Inferior parietal cortex (tissue), 1 donor: ENCODE data around the gene TRIM24.
"Not testable (repeated sequence)": the region's sequence is repeated elsewhere in the genome, so short reads cannot be mapped to it uniquely, and the experiment has no call there.

Experiments used
- DNase-seq: peaks from one replicate; pipeline ENCODE4 v3.0.0-alpha.2; 2016; ENCODE audit errors: extremely low spot score

The TRIM24 gene

DNA sequence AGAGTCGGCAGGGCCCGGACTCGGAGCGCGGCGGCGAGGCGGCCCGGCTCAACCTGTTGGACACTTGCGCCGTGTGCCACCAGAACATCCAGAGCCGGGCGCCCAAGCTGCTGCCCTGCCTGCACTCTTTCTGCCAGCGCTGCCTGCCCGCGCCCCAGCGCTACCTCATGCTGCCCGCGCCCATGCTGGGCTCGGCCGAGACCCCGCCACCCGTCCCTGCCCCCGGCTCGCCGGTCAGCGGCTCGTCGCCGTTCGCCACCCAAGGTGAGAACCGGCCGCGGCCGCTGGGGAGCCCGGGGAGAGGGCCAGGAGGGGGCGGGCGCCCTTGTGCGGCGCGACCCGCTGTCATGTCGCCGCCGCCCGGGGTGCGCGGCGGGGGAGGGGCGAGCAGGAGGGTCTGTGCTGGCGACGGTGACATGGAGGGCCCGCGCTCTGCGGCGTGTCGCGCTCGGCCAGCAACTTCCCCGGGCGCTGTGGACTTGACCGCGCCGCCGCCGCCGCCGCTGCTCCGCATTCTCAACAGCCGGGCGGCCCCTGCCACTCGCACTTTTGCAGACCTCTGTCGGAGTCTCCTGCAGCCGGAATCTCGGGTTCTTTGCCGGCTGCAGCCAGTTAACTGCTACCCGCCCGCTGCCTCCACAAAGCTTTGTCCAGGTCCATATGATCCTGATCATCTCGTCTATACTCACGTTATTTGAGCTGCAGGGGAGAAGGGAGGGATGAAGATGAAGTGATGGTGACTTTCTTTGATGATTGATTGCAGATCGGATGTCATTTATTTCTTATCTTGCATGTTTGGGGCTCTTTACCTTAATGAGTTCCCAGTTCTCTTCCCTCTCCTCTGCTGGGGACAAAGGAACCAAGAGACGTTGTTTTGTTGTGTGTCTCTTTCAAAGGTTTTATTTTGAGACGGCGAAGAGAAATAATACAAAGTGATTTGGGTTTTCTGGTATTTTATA lies 869 bp downstream of the TRIM24 start:
- DNase-seq: peak; percentile 39

DNA sequence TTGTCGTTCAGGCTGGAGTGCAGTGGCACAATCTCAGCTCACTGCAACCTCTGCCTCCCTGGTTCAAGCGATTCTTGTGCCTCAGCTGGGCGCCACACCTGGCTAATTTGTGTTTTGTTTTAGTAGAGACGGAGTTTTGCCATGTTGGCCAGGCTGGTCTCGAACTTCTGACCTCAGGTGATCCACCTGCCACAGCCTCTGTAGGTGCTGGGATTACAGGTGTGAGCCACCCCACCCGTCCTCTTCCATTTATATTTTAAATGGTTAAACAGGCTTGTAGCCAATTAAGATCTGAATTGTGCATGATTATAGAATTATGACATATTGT lies 3.2 kb downstream of the TRIM24 start:
- not testable (repeated sequence) for DNase-seq

DNA sequence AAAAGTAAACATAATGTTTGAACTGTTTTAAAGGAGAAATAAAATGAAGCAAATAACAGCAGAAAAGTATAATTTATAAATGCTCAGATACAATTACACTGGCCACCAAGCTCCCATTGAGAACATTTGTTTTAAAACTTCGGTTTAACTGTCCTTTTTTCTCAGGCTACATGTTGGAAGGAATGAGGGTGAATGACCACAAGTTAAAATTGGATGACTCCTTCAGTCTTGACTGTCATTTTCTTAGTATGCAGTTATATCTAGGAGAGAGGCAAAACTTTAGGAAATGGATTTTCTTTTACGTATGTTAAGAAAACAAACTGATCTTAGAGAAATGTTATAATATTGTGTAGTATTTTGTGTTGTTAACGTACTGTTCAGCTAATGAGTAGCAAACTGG lies 5.0 kb downstream of the TRIM24 start:
- DNase-seq: no peak

DNA sequence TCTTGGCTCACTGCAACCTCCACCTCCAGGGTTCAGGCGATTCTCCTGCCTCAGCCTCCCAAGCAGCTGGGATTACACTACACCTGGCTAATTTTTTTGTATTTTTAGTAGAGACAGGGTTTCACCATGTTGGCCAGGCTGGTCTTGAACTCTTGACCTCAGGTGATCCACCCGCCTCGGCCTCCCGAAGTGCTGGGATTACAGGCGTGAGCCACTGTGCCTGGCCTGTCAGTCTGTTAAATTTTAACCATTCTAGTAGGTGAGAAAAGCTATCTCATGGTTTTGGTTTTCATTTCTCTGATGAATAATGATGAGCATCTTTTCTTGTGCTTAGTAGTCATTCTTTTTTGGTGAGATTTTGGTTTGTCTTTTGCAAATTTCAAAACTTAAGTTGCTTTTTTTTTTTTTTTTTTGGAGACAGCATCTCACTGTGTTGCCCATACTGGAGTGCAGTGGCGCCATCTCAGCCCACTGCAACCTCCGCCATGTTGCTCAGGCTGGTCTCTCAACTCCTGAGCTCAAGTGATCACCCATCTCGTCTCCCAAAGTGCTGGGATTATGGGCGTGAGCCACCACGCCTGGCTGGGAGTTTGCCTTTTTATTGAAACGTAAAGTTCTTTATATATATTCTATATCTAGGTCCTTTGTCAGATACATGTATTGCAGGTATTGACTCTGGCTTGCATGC lies 6.2 kb downstream of the TRIM24 start:
- not testable (repeated sequence) for DNase-seq

DNA sequence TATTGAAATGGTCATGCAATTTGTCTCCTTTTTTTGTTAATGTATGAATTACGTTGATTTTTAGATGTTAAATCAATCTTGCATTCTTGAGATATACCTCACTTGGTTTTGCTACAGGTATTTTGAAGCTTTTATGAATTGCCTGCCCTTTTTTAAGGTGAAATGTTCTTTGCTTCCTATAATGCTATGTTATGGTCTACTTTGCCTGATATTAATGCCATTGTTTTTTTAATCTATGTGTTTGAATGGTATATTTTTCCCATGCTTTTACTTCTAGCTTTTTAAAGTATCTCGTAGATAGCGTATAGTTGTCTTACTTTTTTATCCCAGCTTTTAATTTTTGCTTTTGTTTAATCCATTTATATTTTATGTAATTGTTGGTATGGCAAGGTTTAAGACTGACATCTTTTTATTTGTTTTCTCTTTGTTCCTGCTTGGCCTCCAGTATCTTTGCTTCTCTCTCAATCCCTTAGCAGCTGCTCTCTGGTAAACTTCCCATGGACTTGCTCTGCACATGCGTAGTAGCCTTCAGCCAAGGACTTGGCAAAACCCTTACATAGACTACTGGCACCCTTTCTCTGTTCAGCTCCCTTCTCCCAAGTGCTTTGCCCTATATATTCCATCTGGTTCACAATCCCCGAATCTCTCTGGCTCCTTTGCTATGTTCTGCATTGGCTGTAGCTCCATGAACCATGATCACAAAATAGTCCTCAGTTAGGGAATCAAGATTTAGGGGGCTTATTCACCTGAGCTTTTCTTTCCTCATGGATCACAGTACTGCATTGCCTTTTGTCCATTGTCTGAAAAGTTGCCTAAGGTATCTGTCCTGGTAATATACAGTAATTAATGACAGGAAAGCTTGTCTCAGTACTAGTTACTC lies 8.4 kb downstream of the TRIM24 start:
- peak; percentile 82 for DNase-seq

DNA sequence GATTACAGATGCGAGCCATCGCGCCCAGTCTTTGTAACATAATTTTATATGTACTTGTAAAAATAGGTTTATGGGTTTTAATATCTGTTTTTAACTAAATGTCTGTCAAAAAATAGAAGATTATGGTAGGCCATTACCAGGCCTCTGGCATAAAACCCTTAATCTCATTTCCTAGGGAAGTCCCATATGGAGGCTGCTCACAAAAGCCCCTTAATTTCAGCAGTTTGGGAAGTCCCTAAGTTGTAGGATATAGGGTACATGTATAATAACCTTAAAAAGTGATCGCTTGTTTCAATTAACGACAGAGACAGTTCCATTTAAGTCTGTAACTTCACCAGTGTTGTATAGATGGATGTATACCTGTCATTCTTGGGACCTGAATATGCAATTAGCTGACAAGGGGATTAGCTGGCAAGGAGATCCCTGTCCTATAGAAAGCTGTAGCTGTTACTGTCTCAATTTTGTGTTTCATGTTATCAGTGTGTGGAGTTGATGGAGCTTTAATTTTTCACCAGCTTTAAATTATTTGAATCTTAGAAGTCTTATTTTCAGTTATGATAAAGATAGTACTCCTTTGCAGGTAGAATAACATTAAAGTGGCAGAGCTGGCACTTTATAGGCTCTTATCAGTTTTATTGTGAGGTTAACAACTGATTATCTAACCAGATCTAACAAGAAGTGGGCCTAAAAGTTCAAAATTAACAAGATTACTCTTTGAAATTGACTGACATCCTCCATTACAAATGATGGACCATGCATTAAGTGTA lies 10.5 kb downstream of the TRIM24 start:
- no peak for DNase-seq

DNA sequence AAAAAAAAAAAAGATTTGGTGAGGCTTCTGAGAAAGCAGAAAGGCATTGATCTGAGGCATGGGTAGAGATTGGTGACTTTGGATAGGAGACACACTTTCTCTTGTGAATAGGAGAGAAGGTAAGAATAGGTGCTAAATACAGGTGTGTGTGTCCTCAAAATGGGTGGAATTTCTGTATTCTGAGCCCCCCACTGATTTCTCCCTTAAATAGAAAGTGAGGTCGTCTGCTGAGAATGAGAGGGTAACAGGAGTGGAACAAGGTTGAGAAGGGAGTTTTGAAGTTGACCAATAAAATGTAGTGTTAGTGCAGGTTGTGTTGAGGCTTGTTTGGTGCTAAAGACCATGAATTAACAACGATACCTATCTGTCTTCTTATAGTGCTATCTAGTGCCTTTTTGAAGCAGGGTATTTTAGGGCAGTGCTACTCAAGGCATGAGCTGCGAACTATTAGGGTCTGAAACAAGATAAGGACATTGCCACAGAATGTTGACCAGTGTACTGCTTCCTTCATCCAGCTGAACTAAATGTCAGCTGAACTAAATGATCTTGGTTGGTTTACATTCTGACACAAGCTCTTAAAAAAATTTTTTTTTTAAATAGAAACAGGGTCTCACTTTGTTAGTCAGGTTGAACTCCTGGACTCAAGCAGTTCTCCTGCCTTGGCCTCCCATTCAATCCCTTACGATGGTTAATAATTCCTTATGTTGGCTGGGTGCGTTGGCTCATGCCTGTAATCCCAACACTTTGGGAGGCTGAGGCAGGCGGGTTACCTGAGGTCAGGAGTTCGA lies 12.4 kb downstream of the TRIM24 start:
- no peak for DNase-seq

DNA sequence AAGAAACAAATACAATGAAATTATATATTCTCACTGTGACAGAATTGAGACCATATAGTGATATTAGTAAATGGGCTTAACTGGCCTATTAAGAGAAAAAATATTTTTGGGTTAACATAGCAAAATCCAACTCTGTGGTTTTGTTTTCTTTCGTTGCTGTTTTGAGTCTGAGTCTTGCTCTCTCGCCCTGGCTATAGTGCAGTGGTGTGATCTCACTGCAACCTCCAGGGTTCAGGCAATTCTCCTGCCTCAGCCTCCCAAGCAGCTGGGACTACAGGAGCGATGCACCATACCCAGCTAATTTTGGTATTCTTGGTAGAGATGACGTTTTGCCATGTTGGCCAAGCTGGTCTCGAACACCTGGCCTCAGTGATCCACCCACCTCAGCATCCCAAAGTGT lies 15.3 kb downstream of the TRIM24 start:
- no peak for DNase-seq

DNA sequence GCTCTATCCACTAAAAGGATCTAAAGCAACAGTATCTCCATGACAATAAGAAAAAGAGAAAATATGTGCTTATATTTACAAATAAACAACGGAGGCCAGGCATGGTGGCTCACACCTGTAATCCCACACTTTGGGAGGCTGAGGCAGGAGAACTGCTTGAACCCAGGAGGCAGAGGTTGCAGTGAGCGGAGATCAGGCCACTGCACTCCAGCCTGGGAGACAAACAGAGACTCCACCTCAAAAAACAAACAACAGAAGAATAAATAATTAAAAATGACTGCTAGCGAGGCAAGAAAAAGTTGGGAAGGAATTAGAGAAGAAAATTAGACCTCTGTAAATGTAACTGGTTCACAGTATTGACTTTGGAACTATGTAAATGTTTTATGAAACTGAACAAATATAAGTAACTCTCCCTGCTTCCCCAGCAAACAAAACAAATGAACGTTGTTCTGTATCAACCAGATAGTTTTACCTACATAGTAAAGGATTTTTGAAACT lies 17.1 kb downstream of the TRIM24 start:
- no peak for DNase-seq

DNA sequence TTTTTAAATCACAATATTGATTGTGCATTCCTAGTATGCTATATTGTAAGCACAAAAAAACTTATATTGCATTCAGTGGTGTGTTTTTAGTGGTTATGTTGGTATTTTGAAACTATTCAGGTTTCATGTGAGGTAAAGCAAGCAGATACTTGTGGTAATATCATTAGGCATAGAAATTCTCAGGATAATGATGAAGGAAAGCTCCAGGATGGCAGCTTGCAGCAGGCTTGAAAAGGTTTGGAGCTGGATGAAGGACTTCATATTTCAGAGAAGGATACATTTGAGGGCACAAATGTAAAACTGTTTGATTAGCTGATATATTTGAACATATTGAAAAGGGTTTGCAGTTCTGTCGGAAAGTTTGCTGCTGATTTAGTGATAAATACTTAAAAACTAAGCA lies 17.5 kb downstream of the TRIM24 start:
- no peak for DNase-seq

DNA sequence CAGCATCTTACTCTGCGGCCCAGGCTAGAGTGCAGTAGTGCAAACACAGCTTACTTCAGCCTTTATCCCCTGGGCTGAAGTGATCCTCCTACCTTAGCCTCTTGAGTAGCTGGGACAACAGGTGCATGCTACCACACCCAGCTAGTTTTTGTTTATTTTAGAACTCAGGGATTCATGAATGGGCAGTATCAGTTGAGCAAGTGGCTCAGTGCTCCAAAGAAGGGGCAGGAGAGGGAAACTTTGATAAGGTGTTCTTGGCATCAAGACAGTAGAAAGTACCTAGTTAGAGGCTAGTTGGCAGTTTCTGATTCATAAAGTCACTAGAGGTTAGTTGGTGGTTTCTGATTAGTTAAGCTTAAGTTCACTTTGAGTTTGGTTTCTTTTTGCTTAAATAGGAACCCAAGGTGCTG lies 18.4 kb downstream of the TRIM24 start:
- no peak for DNase-seq

DNA sequence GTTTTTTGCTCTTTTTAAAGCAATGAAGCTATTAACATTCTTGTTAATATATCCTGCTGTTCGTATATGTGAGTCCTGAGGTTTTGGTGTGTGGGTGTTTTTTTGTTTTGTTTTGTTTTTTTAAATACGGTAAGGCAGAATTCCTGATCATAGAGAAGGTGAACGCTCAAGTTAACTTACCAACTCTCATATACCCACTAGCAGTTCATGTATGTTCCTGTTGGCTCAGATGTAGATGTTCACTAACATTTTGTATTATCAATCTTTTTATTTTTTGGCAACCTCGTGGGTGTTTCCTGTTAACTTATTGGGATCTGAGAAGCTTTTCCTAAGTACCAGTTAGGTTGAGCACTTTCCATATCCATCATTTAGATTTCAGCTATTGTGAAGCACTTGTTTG lies 20.5 kb downstream of the TRIM24 start:
- no peak for DNase-seq

DNA sequence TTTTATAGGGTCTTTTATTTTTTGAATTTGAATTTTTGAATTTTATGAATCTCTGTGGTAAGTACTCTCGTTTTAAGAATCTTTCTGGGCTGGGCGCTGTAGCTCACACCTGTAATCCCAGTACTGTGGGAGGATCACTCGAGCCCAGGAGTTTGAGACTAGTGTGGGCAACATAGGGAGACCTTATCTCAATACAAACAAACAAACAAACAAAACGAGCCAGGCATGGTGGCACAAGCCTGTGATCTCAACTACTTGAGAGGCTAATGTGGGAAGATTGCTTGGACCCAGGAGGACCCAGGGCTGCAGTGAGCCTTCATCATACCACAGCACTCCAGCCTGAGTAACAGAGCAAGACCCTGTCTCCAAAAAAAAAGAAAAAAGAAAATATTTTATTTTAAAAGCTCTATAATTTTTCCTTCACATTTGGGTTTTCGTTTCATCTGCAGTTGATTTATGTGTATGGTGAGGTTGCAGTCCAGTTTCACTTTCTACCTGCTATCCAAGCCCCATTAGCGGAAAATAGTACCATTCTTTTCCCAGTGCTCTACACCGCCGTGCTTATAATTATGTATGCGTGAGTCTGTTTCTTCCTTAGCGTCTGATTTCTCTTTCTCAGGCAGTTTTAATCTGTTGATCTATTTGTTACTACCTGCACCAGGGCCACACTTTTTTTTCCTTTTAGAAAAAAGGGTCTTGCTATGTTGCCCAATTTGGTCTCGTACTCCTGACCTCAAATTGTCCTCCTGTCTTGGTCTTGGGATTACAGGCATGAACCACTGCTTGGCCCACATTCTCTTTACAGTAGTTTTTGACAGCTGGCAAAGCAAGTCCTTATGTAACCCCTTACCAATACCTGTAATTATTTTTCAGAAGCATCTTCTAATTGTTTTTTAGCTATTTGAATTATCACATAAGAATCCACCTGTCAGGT lies 21.7 kb downstream of the TRIM24 start:
- no peak for DNase-seq

DNA sequence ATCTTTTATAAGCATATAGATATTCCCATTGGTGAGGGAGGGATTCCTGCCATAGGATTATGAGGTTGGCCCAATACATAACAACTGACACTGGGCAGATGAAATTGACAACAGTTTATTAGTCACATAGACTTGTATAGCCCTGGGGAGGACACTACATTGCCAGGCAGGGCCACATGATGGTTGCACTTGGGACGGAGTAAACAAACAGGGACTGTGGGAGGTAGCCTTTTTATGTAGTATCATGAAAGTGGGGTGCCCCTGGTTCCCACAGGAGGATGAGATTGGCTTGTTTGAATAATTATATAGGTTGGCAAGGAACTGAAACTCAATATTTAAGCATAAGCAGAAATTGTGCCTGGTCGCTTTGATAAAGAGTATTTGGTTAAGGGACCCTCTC lies 23.5 kb downstream of the TRIM24 start:
- DNase-seq: no peak

DNA sequence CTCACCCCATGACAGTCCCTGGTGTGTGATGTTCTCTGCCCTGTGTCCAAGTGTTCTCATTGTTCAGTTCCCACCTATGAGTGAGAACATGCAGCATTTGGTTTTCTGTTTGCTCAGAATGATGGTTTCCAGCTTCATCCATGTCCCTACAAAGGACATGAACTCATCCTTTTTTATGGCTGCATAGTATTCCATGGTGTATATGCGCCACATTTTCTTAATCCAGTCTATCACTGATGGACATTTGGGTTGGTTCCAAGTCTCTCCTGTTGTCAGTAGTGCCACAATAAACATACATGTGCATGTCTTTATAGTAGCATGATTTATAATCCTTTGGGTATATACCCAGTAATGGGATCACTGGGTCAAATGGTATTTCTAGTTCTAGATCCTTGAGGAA lies 25.4 kb downstream of the TRIM24 start:
- not testable (repeated sequence) for DNase-seq

DNA sequence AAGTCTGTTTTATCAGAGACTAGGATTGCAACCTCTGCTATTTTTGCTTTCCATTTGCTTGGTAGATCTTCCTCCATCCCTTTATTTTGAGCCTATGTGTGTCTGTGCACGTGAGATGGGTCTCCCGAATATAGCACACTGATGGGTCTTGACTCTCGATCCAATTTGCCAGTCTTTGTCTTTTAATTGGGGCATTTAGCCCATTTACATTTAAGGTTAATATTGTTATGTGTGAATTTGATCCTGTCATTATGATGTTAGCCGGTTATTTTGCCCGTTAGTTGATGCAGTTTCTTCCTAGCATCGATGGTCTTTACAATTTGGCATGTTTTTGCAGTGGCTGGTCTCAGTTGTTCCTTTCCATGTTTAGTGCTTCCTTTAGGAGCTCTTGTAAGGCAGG lies 29.1 kb downstream of the TRIM24 start:
- DNase-seq: not testable (repeated sequence)

DNA sequence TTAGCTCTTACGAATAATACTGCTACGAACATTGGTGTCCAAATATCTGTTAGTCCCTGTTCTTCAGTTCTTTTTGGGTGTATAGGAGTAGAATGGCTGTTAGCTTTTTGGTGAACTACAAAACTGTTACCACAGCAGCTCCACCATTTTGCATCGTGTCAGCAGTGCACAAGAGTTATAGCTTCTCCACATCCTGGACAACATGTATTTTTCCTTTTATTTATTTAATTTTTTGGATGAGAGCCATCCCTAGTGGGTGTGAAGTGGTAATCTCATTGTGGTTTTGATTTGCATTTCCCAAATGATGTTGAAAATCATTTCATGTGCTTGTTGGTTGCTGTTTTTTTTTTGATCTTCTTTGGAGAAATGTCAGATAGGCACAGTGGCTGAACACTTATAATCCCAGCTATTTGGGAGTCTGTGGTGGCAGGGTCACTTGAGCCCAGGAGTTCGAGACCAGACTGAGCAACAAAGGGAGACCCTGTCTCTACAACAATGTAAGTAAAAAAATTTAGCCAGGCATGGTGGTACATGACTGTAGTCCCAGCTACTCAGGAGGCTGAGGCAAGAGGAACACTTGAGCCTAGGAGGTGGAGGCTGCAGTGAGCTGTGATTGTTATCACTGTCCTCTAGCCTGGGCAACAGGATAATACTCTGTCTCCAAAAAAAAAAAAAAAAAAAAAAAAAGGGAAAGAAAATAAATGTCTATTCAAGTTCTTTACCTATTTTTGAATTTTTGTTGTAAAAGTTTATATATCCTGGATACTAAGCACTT lies 31.7 kb downstream of the TRIM24 start:
- no peak for DNase-seq

DNA sequence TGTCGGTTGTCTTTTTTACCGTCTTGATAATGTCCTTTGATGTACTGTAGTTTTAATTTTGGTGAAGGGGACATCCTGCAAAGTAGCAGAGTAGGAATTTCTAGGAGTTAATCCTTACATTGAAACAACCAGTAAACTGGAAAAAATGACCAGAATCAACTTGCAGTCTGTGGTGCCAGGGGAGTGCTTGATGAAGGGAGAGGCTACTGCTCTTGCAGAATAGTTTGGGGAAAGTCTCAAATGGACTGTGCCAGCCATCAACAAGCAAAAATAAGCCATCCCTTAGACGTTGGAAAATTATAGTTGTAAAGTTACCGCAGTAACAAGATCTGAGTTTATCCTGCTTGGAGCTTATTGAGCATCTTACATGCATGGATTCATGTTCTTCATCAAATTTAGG lies 32.4 kb downstream of the TRIM24 start:
- no peak for DNase-seq

DNA sequence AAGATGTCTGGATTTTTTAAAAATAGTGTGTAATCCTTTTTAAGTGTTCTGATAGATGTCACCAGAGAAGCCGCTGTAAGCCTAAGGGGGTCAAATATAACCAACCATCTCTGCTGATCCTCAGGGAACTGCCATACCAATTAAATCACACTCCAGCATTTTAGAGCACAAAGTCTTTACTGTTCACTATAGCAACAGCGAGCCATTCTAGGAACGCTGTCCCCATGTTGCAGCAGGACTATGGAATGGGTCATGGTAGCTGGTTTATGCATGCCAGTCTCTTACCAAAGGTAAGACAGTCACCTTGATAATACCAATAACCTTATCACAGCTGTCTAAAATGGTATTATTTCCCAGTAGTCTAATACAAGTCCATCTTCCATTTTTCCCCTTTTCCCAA lies 33.5 kb downstream of the TRIM24 start:
- no peak for DNase-seq
